Measurements from ENCODE around the gene EEF1B2.
"Not testable (repeated sequence)": the region's sequence is repeated elsewhere in the genome, so short reads cannot be mapped to it uniquely, and the experiment has no call there.

The EEF1B2 gene

DNA sequence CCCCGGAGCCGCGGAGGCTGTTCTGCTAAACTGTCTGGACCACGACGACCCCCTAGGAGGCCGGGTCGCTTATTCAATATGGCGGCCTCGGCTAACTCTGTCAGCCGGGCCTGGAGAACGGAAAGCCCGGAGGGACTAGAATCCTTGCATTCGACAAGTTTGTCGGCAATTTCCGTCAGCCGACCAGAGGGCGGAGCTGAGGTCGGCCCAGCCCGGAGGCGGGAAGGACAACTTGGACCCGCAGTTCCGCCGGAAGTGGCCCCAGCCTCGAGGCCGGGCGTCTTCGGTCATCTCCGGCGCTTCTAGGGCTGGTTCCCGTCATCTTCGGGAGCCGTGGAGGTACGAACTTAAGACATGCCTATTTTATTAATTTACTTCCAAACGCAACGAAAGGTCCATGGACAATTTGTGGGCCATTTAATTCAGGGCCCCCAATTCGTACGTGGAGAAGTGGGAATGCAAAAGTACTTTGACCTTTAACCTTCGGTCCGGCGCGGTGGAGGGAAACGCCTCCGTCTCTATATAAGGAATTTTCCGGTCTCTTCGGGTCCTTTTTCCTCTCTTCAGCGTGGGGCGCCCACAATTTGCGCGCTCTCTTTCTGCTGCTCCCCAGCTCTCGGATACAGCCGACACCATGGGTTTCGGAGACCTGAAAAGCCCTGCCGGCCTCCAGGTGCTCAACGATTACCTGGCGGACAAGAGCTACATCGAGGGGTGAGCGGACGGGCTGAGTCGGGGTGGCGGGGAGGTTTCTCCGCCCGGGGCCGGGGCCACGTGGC, at the start of gene EEF1B2, which contains the start of gene NDUFS1:
EEF1B2 (plus strand) TSS at position 550 of the 779 bp plus-strand sequence; CDS start at position 635, 85 bp downstream.
NDUFS1 (minus strand) TSS at position 99 of the 779 bp plus-strand sequence. CDS start 5,766 bp downstream, outside the sequence.
- peak; percentile 95 for DNase-seq (ENCODE audit: low read depth, low spot score)

DNA sequence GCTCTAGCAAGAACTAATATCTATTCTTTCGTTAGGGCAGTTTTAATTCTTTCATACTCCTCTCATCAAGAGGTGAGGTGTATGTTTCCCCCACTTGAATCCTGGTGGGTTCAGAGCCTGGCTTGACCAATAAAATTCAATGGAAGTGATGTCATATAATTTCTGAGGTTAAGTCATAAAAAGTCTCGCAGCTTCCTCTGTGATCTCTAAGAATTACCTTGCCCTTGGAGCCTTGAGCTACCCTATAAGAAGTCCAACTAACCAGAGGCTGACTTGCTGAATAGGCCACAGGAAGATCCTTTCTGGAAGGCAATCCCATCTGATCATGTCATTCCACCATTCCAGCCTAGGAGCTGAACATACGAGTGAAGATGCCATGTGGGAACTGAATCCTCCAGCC, 47.6 kb upstream of the EEF1B2 start:
- DNase-seq (ENCODE audit: low read depth, low spot score): no peak

DNA sequence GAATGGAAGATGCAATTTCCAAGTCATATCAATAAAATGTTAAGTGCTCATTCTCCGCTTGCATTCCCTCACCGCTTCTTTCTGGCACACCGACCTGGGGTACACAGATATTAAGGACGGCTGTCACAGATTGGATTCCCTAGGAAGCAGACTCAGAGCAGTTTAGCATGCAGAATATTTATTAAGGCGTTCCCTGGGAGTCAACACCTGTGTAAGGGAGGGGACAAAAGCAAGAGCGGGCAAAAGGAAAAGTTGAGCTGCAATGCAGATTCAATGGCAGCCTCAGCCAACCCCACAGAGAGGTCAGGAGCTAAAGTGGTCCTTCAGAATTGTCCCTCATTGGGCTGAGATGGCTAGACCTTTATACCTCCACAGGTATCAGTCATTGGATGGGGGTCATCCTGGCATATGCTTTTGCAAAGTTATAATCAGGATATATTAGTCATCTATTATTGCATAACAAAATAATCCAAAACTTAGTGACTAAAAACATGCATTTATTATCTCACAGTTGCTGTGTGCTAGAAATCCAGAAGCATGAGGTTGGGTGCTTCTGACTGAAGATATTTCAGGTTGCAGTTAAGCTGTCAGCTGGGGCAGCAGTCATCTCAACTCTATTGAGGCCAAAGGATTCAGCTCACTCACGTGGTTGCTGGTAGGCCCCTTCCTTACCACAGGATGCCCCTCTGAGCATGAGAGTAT, 46.7 kb upstream of the EEF1B2 start:
- no peak for DNase-seq (ENCODE audit: low read depth, low spot score)

DNA sequence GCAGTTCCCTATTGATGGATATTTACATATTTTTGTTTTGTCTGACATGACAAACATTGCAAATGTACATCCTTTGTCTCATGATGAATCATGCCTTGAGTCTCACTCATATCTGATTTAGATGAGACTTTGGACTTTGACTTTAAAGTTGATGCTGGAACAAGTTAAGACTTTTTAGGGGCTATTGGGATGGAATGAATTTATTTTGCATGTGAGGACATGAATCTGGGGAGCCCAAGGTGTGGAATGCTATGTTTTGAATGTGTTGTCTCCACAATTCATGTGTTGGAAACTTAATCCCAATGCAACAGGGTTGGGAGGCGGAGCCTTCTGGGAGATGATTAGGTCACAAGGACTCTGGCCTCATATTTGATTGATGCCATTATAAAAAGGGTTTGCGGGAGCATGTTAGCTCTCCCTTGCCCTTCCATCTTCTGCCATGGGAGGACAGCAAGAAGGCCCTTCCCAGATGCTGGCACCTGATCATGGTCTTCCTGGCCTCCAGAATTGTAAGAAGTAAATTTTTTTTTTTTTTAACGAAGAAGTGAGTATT, 44.6 kb upstream of the EEF1B2 start:
- no peak for DNase-seq (ENCODE audit: low read depth, low spot score)

DNA sequence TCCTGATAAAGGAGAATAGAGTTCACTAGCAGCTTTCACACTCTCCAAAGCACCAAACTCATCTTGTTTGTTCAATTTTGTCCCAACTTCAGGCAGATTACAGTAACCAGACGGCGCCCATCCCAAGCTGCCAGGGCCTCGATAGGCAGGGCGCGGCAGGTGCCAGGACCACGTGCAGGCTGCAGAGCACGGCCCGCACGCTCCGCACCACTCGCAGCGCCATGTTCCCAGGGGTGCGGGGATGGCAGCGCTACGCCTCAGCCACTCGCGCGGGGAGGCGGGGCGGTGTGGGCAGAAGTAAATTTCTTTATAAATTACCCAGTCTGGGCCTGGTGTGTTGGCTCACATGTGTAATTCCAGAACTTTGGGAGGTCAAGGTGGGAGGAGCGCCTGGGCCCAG, 43.4 kb upstream of the EEF1B2 start:
- no peak for DNase-seq (ENCODE audit: low read depth, low spot score)

DNA sequence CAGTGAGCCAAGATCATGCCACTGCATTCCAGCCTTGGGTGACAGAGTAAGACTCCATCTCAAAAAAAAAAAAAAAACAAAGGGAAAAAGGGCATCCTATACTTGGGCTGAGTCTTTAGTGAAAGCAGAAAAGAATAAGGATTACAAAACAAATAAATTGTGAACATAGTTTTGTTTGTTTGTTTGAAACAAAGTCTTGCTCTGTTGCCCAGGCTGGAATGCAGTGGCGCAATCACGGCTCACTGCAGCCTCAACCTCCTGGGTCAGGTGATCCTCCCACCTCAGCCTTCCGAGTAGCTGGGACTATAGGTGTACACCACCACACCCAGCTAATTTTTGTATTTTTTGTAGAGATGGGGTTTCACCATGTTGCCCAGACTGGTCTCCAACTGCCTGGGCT, 37.1 kb upstream of the EEF1B2 start:
- not testable (repeated sequence) for DNase-seq (ENCODE audit: low read depth, low spot score)

DNA sequence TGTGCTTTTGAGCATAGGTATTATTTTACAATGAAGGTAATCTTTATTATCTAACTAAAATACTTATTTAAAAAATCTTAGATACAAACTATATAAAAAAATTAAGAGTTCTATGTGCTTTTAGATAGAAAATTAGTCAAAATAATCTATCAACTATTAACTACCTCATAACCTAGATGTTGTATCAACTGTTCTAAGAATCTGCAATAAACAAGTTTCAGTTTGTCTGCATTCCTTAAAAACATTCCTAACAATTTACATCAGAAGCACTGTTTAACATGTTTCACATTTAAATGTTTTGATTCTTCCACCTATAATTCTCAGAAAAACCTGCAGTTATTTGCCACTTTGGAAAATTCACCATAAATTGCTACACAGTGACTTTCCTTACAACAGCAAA, 33.8 kb upstream of the EEF1B2 start:
- no peak for DNase-seq (ENCODE audit: low read depth, low spot score)

DNA sequence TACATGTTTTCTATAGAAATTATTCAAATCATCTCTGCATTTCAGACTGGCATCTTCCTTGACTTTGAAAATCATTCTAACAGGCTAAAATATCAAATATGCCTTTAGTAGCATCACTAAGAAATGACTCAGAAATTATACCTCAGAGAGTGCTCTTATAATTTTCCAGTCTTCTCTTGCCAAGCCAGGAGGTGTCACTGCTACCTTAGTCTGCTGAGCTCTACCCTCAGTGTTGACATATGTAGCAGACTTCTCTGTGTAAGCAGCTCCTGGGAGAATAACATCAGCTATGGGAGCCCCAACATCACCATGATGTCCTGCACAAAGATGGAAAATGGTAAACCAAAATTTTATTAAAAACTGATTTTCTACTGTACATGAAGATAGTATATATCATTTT, 32.0 kb upstream of the EEF1B2 start:
- no peak for DNase-seq (ENCODE audit: low read depth, low spot score)

DNA sequence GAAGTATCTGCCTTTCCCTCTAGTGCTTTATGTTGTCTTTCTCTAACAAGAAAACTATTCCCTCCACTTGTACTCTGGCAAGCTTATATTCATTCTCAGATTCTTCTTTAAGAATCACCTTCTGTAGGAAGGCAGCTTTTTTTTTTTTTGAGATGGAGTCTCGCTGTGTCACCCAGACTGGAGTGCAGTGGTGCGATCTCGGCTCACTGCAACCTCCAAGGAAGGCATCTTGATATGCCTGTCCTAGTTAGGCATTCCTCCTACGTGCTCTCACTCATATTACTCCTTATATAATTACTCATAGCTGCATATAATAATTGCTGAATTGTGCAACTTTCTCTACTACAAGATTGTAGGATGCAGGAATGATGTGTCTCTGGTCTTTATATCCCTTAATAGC, 16.2 kb upstream of the EEF1B2 start:
- DNase-seq (ENCODE audit: low read depth, low spot score): no peak

DNA sequence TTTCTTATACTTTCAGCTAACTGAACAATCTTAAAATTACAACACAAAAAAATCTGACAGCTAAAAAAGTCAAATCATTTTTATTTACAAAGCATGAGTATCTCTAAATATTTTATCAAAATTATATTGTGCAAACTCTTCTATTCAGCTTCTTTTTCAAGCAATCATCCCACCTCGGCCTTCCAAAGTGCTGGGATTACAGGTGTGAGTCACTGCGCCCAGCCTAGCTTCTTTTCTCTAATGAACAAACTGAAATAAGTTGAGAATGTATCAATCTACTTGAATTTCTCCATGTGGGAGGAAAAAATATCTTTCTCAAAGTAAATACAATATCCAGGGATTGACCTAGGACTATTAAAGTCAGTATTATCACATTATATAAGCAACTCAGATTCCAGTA, 15.3 kb upstream of the EEF1B2 start:
- DNase-seq (ENCODE audit: low read depth, low spot score): no peak

DNA sequence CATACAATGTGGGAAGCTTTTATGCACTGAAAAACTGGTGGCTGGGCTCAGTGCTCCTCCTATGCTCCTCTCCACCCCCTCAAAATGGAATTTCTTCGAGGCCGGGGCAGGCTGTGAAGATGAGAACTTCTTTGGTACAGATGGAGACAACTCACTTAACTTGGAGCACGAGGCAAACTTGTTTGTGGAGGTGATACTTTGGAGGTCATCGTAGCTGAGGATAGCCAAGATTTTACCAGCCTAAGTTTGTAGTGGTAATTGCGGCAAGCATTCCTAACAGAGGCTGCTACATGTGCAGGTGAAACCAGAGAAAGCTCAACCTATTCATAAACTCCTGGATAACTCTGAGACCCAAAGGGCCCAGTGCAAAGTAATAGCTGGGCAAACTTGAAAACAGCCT, 14.0 kb upstream of the EEF1B2 start:
- no peak for DNase-seq (ENCODE audit: low read depth, low spot score)

DNA sequence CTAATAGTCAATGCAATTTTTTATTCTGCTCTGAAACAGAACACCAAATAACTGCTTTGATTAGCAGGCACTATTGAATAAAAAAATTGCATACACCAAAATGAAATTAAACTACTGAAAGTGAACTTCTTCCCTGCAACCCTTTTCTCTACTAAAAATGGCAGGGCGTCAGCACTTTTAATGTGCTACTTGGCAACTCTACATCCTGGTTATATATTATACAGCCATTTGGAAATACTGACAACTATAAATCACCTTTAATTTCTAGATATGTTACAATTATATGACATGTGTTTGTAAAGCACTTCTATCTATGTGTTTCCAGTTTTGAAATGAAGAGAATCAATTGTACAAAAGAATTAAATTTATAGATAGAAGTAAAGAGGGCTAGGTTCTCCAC, 10.4 kb upstream of the EEF1B2 start:
- no peak for DNase-seq (ENCODE audit: low read depth, low spot score)

DNA sequence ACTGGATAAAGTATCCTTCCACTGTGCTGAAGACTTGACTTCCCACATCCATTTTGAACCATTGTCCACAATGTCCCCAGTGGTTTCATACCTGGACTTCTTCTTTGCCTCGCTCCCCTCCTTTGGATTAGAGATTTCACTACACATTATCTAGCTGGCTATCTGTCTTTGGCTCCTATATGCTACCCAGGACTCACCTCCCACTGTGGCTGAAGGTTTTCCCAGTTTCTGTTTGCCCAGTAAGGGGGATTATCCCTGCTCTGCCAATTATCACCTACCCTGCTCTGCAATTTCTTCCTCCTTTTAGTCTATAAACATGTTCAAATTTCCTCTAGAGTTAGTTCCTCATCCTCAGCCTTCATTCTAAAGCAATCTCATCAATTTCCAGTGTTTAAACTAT, 9.5 kb upstream of the EEF1B2 start:
- no peak for DNase-seq (ENCODE audit: low read depth, low spot score)

DNA sequence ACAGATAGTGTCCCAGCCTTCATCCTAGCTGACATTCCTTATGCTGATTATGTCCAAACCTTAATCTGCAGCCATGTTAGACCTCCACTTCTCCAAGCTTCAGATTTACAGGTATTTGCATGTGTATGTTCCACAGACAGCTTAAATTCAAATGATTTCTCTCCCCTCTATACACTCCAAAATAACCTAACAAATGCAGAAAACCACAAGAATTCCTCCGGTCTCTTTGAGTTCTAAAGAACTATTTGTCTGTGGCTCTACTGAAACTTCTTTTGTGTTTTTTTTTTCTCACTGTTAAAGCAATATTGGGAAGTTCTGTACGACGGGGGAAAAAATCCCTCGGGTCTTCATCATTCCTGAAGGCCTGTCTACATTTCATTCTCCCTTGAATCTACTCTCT, 9.1 kb upstream of the EEF1B2 start:
- DNase-seq (ENCODE audit: low read depth, low spot score): no peak

DNA sequence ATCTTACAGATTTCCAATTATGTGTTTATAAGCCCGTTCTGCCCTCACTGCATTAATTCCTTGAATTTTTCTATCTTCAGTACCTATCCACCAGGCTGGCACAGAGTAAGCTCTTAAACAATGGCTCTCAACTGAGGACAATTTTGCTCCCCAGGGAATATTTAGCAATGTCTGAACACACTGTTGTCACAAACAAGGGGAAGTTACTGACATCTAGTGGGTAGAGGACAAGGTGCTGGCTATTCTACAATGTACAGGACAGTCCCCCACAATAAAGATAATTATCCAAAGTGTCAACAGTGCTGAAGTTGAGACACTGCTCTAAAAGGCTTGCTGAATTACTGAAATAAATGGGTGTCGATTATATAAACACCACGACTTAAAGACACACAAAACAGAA, 5.5 kb upstream of the EEF1B2 start:
- no peak for DNase-seq (ENCODE audit: low read depth, low spot score)

DNA sequence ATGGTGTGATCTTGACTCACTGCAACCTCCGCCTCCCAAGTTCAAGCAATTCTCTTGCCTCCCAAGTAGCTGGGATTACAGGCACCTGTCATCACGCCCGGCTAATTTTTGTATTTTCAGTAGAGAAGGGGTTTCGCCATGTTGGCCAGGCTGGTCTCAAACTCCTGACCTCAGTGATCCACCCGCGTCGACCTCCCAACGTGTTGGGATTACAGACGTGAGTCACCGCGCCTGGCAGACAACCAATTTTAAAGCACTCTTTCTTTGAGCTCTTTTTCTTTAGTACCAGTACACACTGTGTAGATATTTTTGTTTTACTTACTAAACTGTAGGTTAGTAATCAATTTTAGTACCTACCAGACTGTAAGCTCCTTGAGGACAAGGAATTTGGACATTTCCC, 2.7 kb upstream of the EEF1B2 start:
- not testable (repeated sequence) for DNase-seq (ENCODE audit: low read depth, low spot score)

DNA sequence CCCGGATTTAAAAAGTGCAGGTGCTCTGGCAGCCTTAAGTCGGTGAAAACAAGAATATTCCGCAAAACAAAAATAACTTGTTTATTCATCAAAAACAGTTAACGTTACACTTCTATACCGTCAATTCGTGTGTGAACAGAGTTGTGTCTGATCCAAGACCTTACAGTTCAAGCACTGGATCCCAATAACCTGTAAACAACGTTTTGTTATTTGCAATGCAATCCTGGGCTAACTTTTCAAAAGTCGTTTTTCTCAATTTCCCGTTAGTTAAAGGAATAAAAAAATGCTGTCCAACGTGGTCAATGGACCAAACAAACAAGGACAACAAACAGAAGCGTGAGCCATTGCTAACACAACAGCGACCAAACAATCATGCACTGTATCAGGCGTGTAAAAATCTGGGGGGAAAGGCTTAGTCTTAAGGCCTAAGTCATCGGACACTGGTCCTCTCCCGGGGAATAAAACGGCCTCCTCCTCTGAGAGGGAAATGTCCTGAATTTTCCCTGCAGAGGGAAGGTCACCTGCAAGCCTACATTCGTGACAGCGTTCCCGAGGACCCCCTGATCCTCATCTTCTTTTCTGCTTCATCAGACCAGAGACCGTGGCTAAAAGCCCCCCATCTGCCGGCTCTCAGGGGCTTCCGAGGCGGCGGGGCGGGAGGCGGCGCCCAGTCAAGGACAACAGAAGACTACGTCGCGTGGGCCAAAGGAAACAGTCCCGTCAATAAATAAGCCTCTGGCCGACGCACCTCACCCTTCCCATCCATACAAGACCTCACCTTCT, 941 bp upstream of the EEF1B2 start:
- DNase-seq (ENCODE audit: low read depth, low spot score): no peak

DNA sequence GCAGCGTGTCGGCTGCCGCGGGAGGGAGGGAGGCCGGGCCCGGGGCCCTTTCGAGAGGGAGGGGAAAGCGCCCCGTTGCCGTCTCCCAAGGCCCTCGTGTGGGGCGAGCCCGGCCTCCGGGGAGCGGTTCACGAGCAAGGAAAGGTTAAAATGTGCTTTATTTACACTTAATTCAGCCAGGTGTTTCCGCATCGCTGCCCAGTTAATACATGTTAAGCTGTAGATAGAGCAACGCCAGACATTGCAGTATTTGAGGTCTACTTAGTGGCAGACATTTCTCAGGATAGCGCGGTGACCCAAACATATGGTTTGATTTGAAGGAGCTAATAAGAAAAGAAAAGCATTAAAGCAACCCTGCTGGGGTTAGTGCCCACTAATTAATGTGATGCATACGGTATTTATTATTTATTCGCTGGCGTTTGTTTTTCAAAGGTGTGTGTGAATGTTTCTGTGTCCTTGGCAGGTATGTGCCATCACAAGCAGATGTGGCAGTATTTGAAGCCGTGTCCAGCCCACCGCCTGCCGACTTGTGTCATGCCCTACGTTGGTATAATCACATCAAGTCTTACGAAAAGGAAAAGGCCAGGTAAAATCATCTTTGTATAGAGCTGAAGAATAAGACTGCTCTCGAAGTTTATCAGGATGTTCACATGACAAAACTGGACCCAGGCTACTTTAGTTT, 571 bp downstream of the EEF1B2 start:
- DNase-seq (ENCODE audit: low read depth, low spot score): no peak

DNA sequence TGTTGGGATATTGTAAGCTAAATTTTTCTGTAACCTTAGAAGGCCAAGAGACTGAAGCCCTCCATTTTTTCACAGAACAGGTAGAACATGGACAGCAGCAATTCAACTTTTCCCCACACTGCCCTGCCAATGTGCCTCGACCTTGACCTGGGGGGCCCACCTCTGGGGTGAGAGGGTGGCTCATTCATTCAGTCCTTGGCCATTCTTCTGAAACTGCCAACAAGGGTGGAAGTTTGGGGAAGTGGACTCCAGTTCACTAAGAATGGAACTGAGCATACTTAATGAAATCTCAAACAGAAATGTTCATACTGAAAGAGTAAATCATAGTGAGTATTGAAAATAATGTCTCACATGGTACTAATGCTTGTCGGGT, 1.1 kb downstream of the EEF1B2 start:
- no peak for DNase-seq (ENCODE audit: low read depth, low spot score)

DNA sequence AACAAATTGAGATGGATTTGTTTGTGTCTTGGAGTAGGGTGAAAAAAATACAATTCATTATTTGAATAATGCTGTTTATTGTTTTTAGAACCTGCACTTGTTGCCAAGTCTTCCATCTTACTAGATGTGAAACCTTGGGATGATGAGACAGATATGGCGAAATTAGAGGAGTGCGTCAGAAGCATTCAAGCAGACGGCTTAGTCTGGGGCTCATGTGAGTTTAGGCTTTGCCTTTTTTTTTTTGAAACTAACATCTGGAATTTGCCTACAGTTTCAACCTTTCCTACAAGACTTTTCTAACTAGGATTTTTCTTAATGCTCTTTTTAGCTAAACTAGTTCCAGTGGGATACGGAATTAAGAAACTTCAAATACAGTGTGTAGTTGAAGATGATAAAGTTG, 2.7 kb downstream of the EEF1B2 start:
- not testable (repeated sequence) for DNase-seq (ENCODE audit: low read depth, low spot score)

DNA sequence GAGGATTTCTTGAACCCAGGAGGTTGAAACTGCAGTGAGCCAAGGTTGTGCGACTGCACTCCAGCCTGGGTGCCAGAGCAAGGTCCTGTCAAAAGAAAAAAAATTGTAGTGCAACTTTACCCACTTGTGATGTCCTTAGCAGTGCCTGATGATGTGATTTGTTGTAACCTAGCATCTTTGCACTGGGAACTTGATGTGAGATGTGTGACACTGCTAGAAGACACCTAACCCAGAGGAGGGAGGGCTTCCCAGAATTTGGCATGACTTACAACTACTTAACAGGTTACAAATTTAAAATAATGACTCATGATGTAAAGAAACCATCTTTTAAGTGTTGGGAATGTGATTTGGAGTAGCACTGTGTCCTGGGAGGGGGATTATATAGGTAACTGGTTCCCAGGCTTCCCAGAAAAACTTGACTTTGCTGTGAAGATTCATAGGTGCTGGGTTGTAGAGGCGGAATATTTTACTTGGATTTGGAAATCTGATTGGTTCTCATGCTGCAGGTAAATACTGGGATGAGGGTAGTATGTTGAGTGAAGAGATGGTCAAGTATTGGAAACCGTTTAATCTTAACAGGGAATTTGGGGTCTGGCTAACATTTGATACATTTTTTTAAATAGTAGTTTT, 3.7 kb downstream of the EEF1B2 start:
- no peak for DNase-seq (ENCODE audit: low read depth, low spot score)
